GM19438 (cell line): Measurements from ENCODE around the gene TFAP2E.
"Not testable (repeated sequence)": the region's sequence is repeated elsewhere in the genome, so short reads cannot be mapped to it uniquely, and the experiment has no call there.

Experiments used
- ATAC-seq: cut with Tn5 transposase; IDR thresholded peaks from one replicate; pipeline ENCODE4 v1.9.1; 2021; ENCODE audit warnings: low read depth; ENCODE audit not compliant: unreplicated experiment

Gene TFAP2E

GRCh38 chr1:35570589-35571137, 2.5 kb upstream of the TFAP2E start:
- ATAC-seq, result no peak

- no peak for ATAC-seq
These were observed 1.9 kb upstream of the TFAP2E start for GRCh38 chr1:35571263-35571662.

GRCh38 chr1:35572296-35572695, 818 bp upstream of the TFAP2E start:
- ATAC-seq, result no peak

- ATAC-seq, result no peak
These were observed 1.1 kb downstream of the TFAP2E start for GRCh38 chr1:35574125-35574654.

- no peak for ATAC-seq
These were observed 1.7 kb downstream of the TFAP2E start for GRCh38 chr1:35574655-35575415.

- ATAC-seq, result no peak
These were observed 2.4 kb downstream of the TFAP2E start for GRCh38 chr1:35575416-35575958.

- no peak for ATAC-seq
These were observed 3.1 kb downstream of the TFAP2E start for GRCh38 chr1:35576061-35576765.

- ATAC-seq, result not testable (repeated sequence)
These were observed 3.6 kb downstream of the TFAP2E start for GRCh38 chr1:35576766-35577070.

GRCh38 chr1:35577071-35577998, 4.2 kb downstream of the TFAP2E start:
- peak; percentile 81 for ATAC-seq

GRCh38 chr1:35580949-35581388, 7.9 kb downstream of the TFAP2E start:
- no peak for ATAC-seq

- ATAC-seq, result not testable (repeated sequence)
These were observed 8.5 kb downstream of the TFAP2E start for GRCh38 chr1:35581621-35582020.

GRCh38 chr1:35585281-35585680, 12.2 kb downstream of the TFAP2E start:
- no peak for ATAC-seq

- ATAC-seq, result not testable (repeated sequence)
These were observed 12.7 kb downstream of the TFAP2E start for GRCh38 chr1:35585805-35586204.

GRCh38 chr1:35586808-35587207, 13.7 kb downstream of the TFAP2E start:
- ATAC-seq, result no peak

GRCh38 chr1:35587736-35588135, 14.6 kb downstream of the TFAP2E start:
- no peak for ATAC-seq

- no peak for ATAC-seq
These were observed 15.2 kb downstream of the TFAP2E start for GRCh38 chr1:35588197-35588910.

GRCh38 chr1:35589516-35590427, 16.7 kb downstream of the TFAP2E start:
- no peak for ATAC-seq

GRCh38 chr1:35590476-35591040, 17.4 kb downstream of the TFAP2E start:
- ATAC-seq, result no peak
